ENCODE results near the gene DRC7. TPM values are rescaled to one million over a fixed set of nuclear protein-coding genes. Genes with fewer than 3 reads are reported as not detected.

DRC7 gene
- total and polyA plus RNA-seq, 10 of the 15 experiments (the other 5 are each of a cell fraction or from before 2014, with no cell fraction given): 0.06 to 0.49 (median 0.14) TPM; not detected in 4

GRCh38 chr16:57646388-57647039 lies 48.1 kb upstream of the DRC7 start:
- no peaks in the 10 kb centered on the region for H3K36me3 ChIP-seq (ENCODE audit: control insufficient read depth in 2 of 2, insufficient read depth in 2 of 2, low read length in 1 of 2)
- no peak overlapping the region for H3K9ac ChIP-seq (ENCODE audit: control insufficient read depth, insufficient read depth, low read length)
- no peak overlapping the region for H3K4me2 ChIP-seq (ENCODE audit: control insufficient read depth, insufficient read depth)
- H3K9me3 ChIP-seq (replicated peaks; ENCODE audit: control insufficient read depth, insufficient read depth, low read length): no peaks in the 10 kb centered on the region
- H3K4me3 ChIP-seq: no peak overlapping the region
- in situ Hi-C loops (cut with MboI): no loop called here
- FAIRE-seq: no peak
- no peak overlapping the region for H3K27ac ChIP-seq (ENCODE audit: control insufficient read depth, insufficient read depth)
- ATAC-seq: no peak
- no peak for TF ChIP-seq MEF2B (IDR thresholded peaks at IDR 0.05; ENCODE audit: partially characterized antibody, poor library complexity, severe bottlenecking)
- TF ChIP-seq EGR1 (IDR thresholded peaks at IDR 0.05; ENCODE audit: borderline replicate concordance in 1 of 2, low read depth in 2 of 2, low read length in 2 of 2): 0 out of 3 replicates have a peak, but pooled peaks of 1 of the 2 experiments have one; percentile 16
- intact Hi-C loops (cut with micrococcal nuclease; ENCODE audit: unreplicated experiment): no loop called here
- SMC1A ChIA-PET (ENCODE audit: uncharacterized antibody, unreplicated experiment): interaction anchor here (1.0 to 6.6 kb wide), 8 partner anchors 8 to 70 kb away, joined by 3 to 126 read pairs (median 39); no protein-coding TSS in a partner anchor
- 28% methylated on average over 14 of the region's 14 CpGs for WGBS (ENCODE audit: insufficient coverage, insufficient replicate concordance, low lambda C conversion rate, missing lambda C conversion rate)
- DNase-seq (ENCODE audit: low read depth, low spot score): no peak
- H2AFZ ChIP-seq (ENCODE audit: control insufficient read depth, low read depth, low read length): no peak overlapping the region
- H3K79me2 ChIP-seq (ENCODE audit: control insufficient read depth, insufficient read depth, low read length): no peaks in the 10 kb centered on the region
- no peaks in the 10 kb centered on the region for H4K20me1 ChIP-seq (ENCODE audit: control insufficient read depth, insufficient read depth)
- POLR2A ChIA-PET: interaction anchor here (0.6 to 1.4 kb wide), 2 partner anchors 36 to 678 kb away, joined by 5 to 11 read pairs; no protein-coding TSS in a partner anchor
- peaks cover 19% of the 10 kb centered on the region for H3K4me1 ChIP-seq (ENCODE audit: control insufficient read depth, insufficient read depth, low read length)
- CTCF ChIA-PET: interaction anchor here (1.0 to 8.1 kb wide), 10 partner anchors 8 to 228 kb away, joined by 3 to 210 read pairs (median 20); partner anchors contain the start of gene KATNB1
- H3K27me3 ChIP-seq (replicated peaks in 1 of 2; ENCODE audit: control insufficient read depth in 2 of 2, insufficient read depth in 2 of 2, low read length in 1 of 2): no peaks in the 10 kb centered on the region
- BruUV-seq (replicated peaks): no TSS peak
- RAD21 ChIA-PET (ENCODE audit: unreplicated experiment): interaction anchor here (0.5 to 6.0 kb wide), 9 partner anchors 7 to 74 kb away, joined by 3 to 88 read pairs (median 17); no protein-coding TSS in a partner anchor

- in situ Hi-C loops (cut with MboI): no loop called here
- intact Hi-C loops (cut with micrococcal nuclease; ENCODE audit: unreplicated experiment): no loop called here
These were observed 47.3 kb upstream of the DRC7 start for GRCh38 chr16:57647136-57647875.

More at GRCh38 chr16:57647136-57647875, 47.3 kb upstream of the DRC7 start:
- ChIA-PET RAD21 (ENCODE audit: unreplicated experiment) (interaction anchor here (0.5 to 6.0 kb wide), 18 partner anchors 8 to 357 kb away, joined by 3 to 88 read pairs (median 6); partner anchors contain the start of gene KATNB1), CTCF (interaction anchor here (1.0 to 8.1 kb wide), 13 partner anchors 9 to 229 kb away, joined by 3 to 210 read pairs (median 14); partner anchors contain the start of gene KATNB1), SMC1A (ENCODE audit: uncharacterized antibody, unreplicated experiment) (interaction anchor here (0.7 to 6.6 kb wide), 11 partner anchors 9 to 354 kb away, joined by 3 to 126 read pairs (median 10); partner anchors contain the start of gene USB1), POLR2A (interaction anchor here (1.1 to 1.8 kb wide), 4 partner anchors 37 to 56 kb away, joined by 3 to 11 read pairs (median 5); no protein-coding TSS in a partner anchor)
- no peak for DNase-seq (ENCODE audit: low read depth, low spot score)
- Histone ChIP-seq H3K9ac (ENCODE audit: control insufficient read depth, insufficient read depth, low read length) (no peak overlapping the region), H3K27ac (ENCODE audit: control insufficient read depth, insufficient read depth) (no peak overlapping the region), H3K4me1 (ENCODE audit: control insufficient read depth, insufficient read depth, low read length) (peaks cover 19% of the 10 kb centered on the region), H3K36me3 (ENCODE audit: control insufficient read depth in 2 of 2, insufficient read depth in 2 of 2, low read length in 1 of 2) (no peaks in the 10 kb centered on the region), H3K79me2 (ENCODE audit: control insufficient read depth, insufficient read depth, low read length) (no peaks in the 10 kb centered on the region), H3K27me3 (replicated peaks in 1 of 2; ENCODE audit: control insufficient read depth in 2 of 2, insufficient read depth in 2 of 2, low read length in 1 of 2) (no peaks in the 10 kb centered on the region), H3K4me3 (no peak overlapping the region), H2AFZ (ENCODE audit: control insufficient read depth, low read depth, low read length) (no peak overlapping the region), H3K9me3 (replicated peaks; ENCODE audit: control insufficient read depth, insufficient read depth, low read length) (no peaks in the 10 kb centered on the region), H4K20me1 (ENCODE audit: control insufficient read depth, insufficient read depth) (no peaks in the 10 kb centered on the region), H3K4me2 (ENCODE audit: control insufficient read depth, insufficient read depth) (peak overlapping the region; percentile 44; the same call in 1 of the 2 replicates)
- FAIRE-seq: no peak
- WGBS (ENCODE audit: insufficient coverage, insufficient replicate concordance, low lambda C conversion rate, missing lambda C conversion rate): 40% methylated on average over 10 of the region's 10 CpGs
- no peak for TF ChIP-seq ZNF24 (IDR thresholded peaks at IDR 0.05)
- 0 out of 2 replicates have a peak, but pooled peaks have one; percentile 9 for TF ChIP-seq SMARCA5 (IDR thresholded peaks at IDR 0.05)
- no peak for ATAC-seq
- BruUV-seq (replicated peaks): no TSS peak
